MM.1S (cell line): ENCODE data around the gene HYAL3.
"Not testable (repeated sequence)": the region's sequence is repeated elsewhere in the genome, so short reads cannot be mapped to it uniquely, and the experiment has no call there.

ENCODE experiments used
- DNase-seq: peaks from one replicate; pipeline ENCODE4 v3.0.0-alpha.2; 2015
- H2AFZ ChIP-seq: fragments of 300-600 bp; sonication (generic); 2 replicates; pipeline ENCODE4 v1.6.0; 2016; ENCODE audit warnings: antibody characterized with exemption, low read length
- H3F3A ChIP-seq: fragments of 300-600 bp; sonication (generic); 2 replicates; pipeline ENCODE4 v1.6.1; 2016; ENCODE audit warnings: mild to moderate bottlenecking, antibody characterized with exemption, low read length, moderate library complexity, mixed read lengths; ENCODE audit not compliant: insufficient read depth
- H3K27ac ChIP-seq: fragments of 300-600 bp; sonication (generic); 2 replicates; pipeline ENCODE4 v1.5.1; 2016; ENCODE audit warnings: mild to moderate bottlenecking, low read length
- H3K27me3 ChIP-seq: fragments of 300-600 bp; sonication (generic); replicated peaks from 2 replicates; pipeline ENCODE4 v1.6.0; 2016; ENCODE audit warnings: low read length; ENCODE audit not compliant: insufficient read depth
- H3K36me3 ChIP-seq: fragments of 300-600 bp; sonication (generic); replicated peaks from 2 replicates; pipeline ENCODE4 v1.6.1; 2016; ENCODE audit warnings: mild to moderate bottlenecking, low read length, mixed read lengths; ENCODE audit not compliant: insufficient read depth
- H3K4me1 ChIP-seq: fragments of 300-600 bp; sonication (generic); 2 replicates; pipeline ENCODE4 v1.6.1; 2016; ENCODE audit warnings: low read length, mixed read lengths
- H3K4me2 ChIP-seq: fragments of 300-600 bp; sonication (generic); 2 replicates; pipeline ENCODE4 v1.6.0; 2016; ENCODE audit warnings: low read depth, low read length
- H3K4me3 ChIP-seq: fragments of 300-600 bp; sonication (generic); 2 replicates; pipeline ENCODE4 v1.5.1; 2016; ENCODE audit warnings: low read length, mixed read lengths
- H3K79me2 ChIP-seq: fragments of 300-600 bp; sonication (generic); 2 replicates; pipeline ENCODE4 v1.6.1; 2016; ENCODE audit warnings: mixed run types, low read length, mixed read lengths
- H3K9ac ChIP-seq: fragments of 300-600 bp; sonication (generic); 2 replicates; pipeline ENCODE4 v1.6.1; 2016; ENCODE audit warnings: low read length, mixed read lengths
- H3K9me2 ChIP-seq: fragments of 300-600 bp; sonication (generic); replicated peaks from 2 replicates; pipeline ENCODE4 v1.6.1; 2016; ENCODE audit warnings: mild to moderate bottlenecking, low read length, mixed read lengths; ENCODE audit not compliant: insufficient read depth
- H3K9me3 ChIP-seq: fragments of 300-600 bp; sonication (generic); replicated peaks from 2 replicates; pipeline ENCODE4 v1.6.1; 2016; ENCODE audit warnings: mild to moderate bottlenecking, low read length, mixed read lengths; ENCODE audit not compliant: insufficient read depth
- H4K20me1 ChIP-seq: fragments of 300-600 bp; sonication (generic); 2 replicates; pipeline ENCODE4 v1.6.1; 2016; ENCODE audit warnings: mild to moderate bottlenecking, low read length, moderate library complexity, mixed read lengths; ENCODE audit not compliant: insufficient read depth
- CTCF ChIP-seq: fragments of 300-600 bp; sonication (generic); IDR thresholded peaks from 2 replicates; pipeline ENCODE4 v1.5.1; 2016; ENCODE audit warnings: antibody characterized with exemption, low read length, mixed read lengths
- EZH2 ChIP-seq: fragments of 300-600 bp; sonication (generic); optimal IDR thresholded peaks from 2 replicates; pipeline ENCODE3; 2017; ENCODE audit warnings: low read depth, mild to moderate bottlenecking, antibody characterized with exemption, low read length, mixed read lengths
- EZH2phosphoT487 ChIP-seq: fragments of 300-600 bp; sonication (generic); IDR thresholded peaks from 2 replicates; pipeline ENCODE4 v1.6.1; 2018; ENCODE audit warnings: antibody characterized with exemption, low read length

HYAL3 gene

GRCh38 chr3:50286322-50287227 lies 12.6 kb downstream of the HYAL3 start:
- no peaks in the 10 kb centered on the region for H3K27me3 ChIP-seq
- no peaks in the 10 kb centered on the region; the same call in 1 of the 2 replicates for H3K4me1 ChIP-seq
- H3K79me2 ChIP-seq, result peaks cover 33% of the 10 kb centered on the region
- H3K9me3 ChIP-seq, result no peaks in the 10 kb centered on the region
- H3K27ac ChIP-seq, result no peak overlapping the region
- no peak for DNase-seq
- H3K4me2 ChIP-seq, result no peak overlapping the region
- H3K9ac ChIP-seq, result no peak overlapping the region
- TF ChIP-seq EZH2 (no peak), CTCF (no peak), EZH2phosphoT487 (no peak)
- no peak overlapping the region for H2AFZ ChIP-seq
- no peaks in the 10 kb centered on the region for H3K9me2 ChIP-seq
- H3K4me3 ChIP-seq, result no peak overlapping the region
- H3K36me3 ChIP-seq, result peaks cover 15% of the 10 kb centered on the region
- H3F3A ChIP-seq, result no peaks in the 10 kb centered on the region
- H4K20me1 ChIP-seq, result no peaks in the 10 kb centered on the region

DNA sequence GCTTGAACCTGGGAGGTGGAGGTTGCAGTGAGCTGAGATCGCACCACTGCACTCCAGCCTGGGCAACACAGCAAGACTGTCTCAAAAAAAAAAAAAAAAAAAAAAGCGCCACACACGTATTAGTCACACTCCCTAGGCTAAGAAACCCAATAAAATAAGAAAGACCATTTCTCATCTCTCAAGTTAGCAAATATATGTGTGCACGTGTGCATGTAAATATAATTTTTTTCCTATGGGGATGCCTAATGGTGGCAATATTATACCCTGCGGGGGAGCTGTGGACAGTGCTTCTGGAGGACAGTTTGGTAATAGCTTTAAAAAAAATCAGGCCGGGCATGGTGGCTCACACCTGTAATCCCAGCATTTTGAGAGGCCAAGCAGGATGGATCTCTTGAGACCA lies 15.1 kb downstream of the HYAL3 start:
- not testable (repeated sequence) for H3K9me2 ChIP-seq, H3K9me3 ChIP-seq

GRCh38 chr3:50279255-50280016 lies 19.8 kb downstream of the HYAL3 start:
- Histone ChIP-seq H3K4me3 (no peak overlapping the region), H3K4me1 (peaks cover 2% of the 10 kb centered on the region; the same call in 1 of the 2 replicates), H3K79me2 (no peaks in the 10 kb centered on the region), H3K27ac (no peak overlapping the region), H3K36me3 (no peaks in the 10 kb centered on the region), H3K4me2 (no peak overlapping the region), H2AFZ (no peak overlapping the region), H3K9ac (no peak overlapping the region), H3K27me3 (peaks cover 42% of the 10 kb centered on the region), H3K9me2 (no peaks in the 10 kb centered on the region), H4K20me1 (no peaks in the 10 kb centered on the region), H3K9me3 (no peaks in the 10 kb centered on the region), H3F3A (no peaks in the 10 kb centered on the region)
- DNase-seq, result no peak
- no peak for TF ChIP-seq CTCF
- no peak for TF ChIP-seq EZH2phosphoT487
- TF ChIP-seq EZH2, result no peak

More for the DNA sequence above, 15.1 kb downstream of the HYAL3 start:
- not testable (repeated sequence) for H3K36me3 ChIP-seq, H3K4me3 ChIP-seq, H3K4me2 ChIP-seq, H3K27ac ChIP-seq, H2AFZ ChIP-seq, H3K27me3 ChIP-seq, H3K79me2 ChIP-seq, H3F3A ChIP-seq, H3K4me1 ChIP-seq, H4K20me1 ChIP-seq, DNase-seq, H3K9ac ChIP-seq
